ENCODE data around the gene BCL2L1.
"Not testable (repeated sequence)": the region's sequence is repeated elsewhere in the genome, so short reads cannot be mapped to it uniquely, and the experiment has no call there.

The BCL2L1 gene

GRCh38 chr20:31676609-31676989, 46.1 kb downstream of the BCL2L1 start:
- TF ChIP-seq TAF1 (IDR thresholded peaks at IDR 0.05; ENCODE audit: borderline replicate concordance, low read depth, low read length) (no peak), POLR2A (IDR thresholded peaks at IDR 0.05; ENCODE audit: low read depth, low read length) (no peak), POLR2AphosphoS5 (IDR thresholded peaks at IDR 0.05; ENCODE audit: low read depth, low read length) (no peak)
- DNase-seq (ENCODE audit: insufficient read length) (no peak), FAIRE-seq (no peak)

DNA sequence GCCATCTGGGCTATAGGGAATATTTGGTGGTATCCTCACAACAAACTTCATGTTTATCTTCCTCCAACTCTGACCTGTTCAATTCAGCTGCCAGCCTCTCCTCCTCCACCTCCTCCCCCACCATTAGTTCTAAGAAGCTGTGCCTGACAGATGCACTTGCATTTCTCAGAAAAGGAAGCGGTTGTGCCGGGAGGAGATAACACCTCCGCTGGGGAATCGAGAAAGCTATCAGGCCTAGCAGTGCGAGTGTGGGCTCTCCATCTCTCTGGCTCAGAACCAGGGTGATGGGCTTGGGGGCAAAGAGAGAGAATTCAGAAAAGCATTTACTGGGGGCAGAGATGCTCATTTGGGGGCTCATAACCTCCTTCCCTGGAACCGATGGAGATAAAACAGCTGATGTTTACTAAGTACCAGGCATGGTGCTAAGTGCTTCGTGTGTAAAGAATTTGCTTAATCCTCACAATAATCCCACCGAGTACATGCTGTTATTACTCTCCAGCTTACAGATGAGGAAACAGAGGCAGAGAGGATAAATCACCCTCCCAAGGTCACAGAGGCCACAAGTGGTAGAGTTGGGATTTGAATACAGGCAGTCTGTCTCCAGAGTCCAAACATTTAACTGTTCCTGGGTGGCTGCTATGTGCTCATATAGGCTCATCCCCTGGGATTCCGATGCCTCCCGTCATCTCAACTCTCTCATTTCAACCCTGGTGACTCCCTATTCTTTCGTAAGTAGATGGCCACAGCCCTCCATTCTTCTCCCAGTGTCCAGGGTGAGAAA, 46.6 kb downstream of the BCL2L1 start:
- FAIRE-seq (peak; percentile 27), DNase-seq (ENCODE audit: insufficient read length) (no peak)
- TF ChIP-seq POLR2AphosphoS5 (IDR thresholded peaks at IDR 0.05; ENCODE audit: low read depth, low read length) (no peak), TAF1 (IDR thresholded peaks at IDR 0.05; ENCODE audit: borderline replicate concordance, low read depth, low read length) (no peak), POLR2A (IDR thresholded peaks at IDR 0.05; ENCODE audit: low read depth, low read length) (no peak)

DNA sequence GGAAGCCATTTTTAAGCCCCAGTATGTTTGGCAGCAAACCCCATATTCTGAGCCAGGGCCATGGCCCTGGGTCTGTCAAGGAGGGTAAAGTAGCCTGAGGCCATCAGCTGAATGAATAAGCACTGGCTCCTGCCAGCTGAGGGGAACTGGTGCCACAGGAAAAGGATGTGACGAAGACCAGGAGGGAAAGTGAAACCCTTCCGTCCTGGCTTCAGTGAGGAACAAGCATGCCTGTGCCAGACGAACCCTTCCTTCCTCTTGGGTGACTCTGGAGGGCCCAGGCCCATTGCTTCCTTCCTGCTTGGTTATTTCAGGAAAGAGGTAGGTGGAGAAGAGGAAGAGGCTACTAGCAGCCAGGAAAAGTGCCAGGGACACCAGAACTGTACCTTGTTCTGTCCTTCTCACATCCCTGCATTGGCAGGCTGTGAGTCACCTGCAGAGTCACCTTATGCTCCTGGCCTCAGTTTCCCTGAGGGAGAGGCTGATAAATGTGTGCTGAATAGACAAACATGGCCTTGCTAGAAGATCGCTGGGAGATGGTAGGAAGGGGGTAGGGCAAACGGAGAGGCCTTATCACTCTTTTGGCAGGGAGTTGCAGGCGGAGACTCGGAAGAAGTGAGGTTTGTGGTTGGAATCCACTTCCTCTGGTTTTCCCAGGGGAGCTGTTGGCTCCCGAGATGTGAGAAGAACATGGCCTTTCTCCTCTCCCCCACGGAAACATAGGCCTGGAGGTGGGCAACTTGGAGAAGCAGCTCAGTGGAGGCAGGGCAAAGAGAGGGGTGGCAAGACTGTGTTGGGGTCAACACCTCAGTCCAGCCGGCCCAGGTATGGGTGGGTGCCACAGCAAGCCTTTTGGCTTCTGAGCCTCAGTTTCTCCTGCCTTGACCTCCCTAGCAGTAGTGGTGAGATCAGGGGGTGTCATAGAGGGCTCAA, 47.5 kb downstream of the BCL2L1 start:
- TF ChIP-seq POLR2AphosphoS5 (IDR thresholded peaks at IDR 0.05; ENCODE audit: low read depth, low read length) = peak; percentile 61; the same call in 1 of the 2 replicates
- peak; percentile 60 for TF ChIP-seq POLR2A (IDR thresholded peaks at IDR 0.05; ENCODE audit: low read depth, low read length)
- TF ChIP-seq TAF1 (IDR thresholded peaks at IDR 0.05; ENCODE audit: borderline replicate concordance, low read depth, low read length) = no peak
- DNase-seq (ENCODE audit: insufficient read length) (peak; percentile 46), FAIRE-seq (no peak)

DNA sequence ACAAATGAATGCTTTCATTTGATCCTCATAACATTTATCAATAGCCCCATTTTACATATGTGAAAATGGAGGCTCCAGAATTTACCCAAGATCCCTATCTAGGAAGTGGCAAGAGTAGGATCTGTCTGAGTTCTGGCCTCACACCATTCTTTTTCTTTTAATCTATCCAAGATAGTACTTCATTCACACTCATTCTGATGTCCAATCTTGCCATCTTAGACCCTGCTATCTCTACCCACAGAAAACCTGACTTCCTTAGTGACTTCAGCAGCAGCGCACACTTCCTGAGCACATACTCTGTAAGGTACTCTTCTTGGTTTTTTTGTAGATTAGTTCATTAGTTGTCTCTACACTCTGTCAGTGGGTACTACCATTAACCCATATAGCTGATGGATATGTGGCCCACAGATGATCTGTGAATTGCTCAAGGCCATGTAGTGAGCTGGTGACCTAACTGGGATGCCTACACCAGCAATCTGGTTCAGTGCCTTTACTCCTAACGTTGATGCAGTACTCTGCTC, 48.7 kb downstream of the BCL2L1 start:
- no peak for TF ChIP-seq POLR2AphosphoS5 (IDR thresholded peaks at IDR 0.05; ENCODE audit: low read depth, low read length)
- TF ChIP-seq POLR2A (IDR thresholded peaks at IDR 0.05; ENCODE audit: low read depth, low read length) = no peak
- TF ChIP-seq TAF1 (IDR thresholded peaks at IDR 0.05; ENCODE audit: borderline replicate concordance, low read depth, low read length) = no peak
- FAIRE-seq (no peak), DNase-seq (ENCODE audit: insufficient read length) (no peak)

DNA sequence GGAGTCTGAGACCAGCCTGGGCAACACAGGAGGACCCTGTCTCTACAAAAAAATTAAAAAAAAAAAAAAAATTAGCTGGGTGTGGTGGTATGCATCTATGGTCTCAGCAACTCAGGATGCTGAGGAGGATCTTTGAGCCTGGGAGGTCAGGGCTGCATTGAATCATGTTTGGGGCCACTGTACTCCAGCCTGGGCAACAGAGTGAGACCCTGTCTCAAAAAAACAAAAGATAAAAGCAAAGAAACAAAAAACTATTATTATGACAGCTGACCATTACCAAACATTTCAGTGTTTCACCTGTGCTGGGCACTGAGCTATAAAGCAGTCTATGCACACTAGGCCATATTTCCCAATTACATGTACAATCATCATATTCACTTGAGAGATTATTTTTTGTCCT, 49.2 kb downstream of the BCL2L1 start:
- no peak for FAIRE-seq
- TF ChIP-seq POLR2A (IDR thresholded peaks at IDR 0.05; ENCODE audit: low read depth, low read length) (no peak), POLR2AphosphoS5 (IDR thresholded peaks at IDR 0.05; ENCODE audit: low read depth, low read length) (no peak), TAF1 (IDR thresholded peaks at IDR 0.05; ENCODE audit: borderline replicate concordance, low read depth, low read length) (no peak)
- no peak for DNase-seq (ENCODE audit: insufficient read length)

- TF ChIP-seq POLR2AphosphoS5 (IDR thresholded peaks at IDR 0.05; ENCODE audit: low read depth, low read length) = no peak
- no peak for FAIRE-seq
- DNase-seq (ENCODE audit: insufficient read length) = no peak
Measured at GRCh38 chr20:31671324-31671723, 51.3 kb downstream of the BCL2L1 start.

- DNase-seq (ENCODE audit: insufficient read length) (no peak), FAIRE-seq (no peak)
- TF ChIP-seq POLR2AphosphoS5 (IDR thresholded peaks at IDR 0.05; ENCODE audit: low read depth, low read length) (no peak), POLR2A (IDR thresholded peaks at IDR 0.05; ENCODE audit: low read depth, low read length) (no peak), TAF1 (IDR thresholded peaks at IDR 0.05; ENCODE audit: borderline replicate concordance, low read depth, low read length) (no peak)
Measured at GRCh38 chr20:31670371-31671228, 52.1 kb downstream of the BCL2L1 start.

GRCh38 chr20:31669876-31670275, 52.8 kb downstream of the BCL2L1 start:
- TF ChIP-seq POLR2AphosphoS5 (IDR thresholded peaks at IDR 0.05; ENCODE audit: low read depth, low read length) (no peak), TAF1 (IDR thresholded peaks at IDR 0.05; ENCODE audit: borderline replicate concordance, low read depth, low read length) (no peak), POLR2A (IDR thresholded peaks at IDR 0.05; ENCODE audit: low read depth, low read length) (no peak)
- no peak for DNase-seq (ENCODE audit: insufficient read length)
- FAIRE-seq = no peak

GRCh38 chr20:31668944-31669343, 53.7 kb downstream of the BCL2L1 start:
- not testable (repeated sequence) for FAIRE-seq; DNase-seq (ENCODE audit: insufficient read length)

GRCh38 chr20:31667315-31668285, 55.1 kb downstream of the BCL2L1 start:
- TF ChIP-seq POLR2AphosphoS5 (IDR thresholded peaks at IDR 0.05; ENCODE audit: low read depth, low read length) = no peak
- no peak for TF ChIP-seq TAF1 (IDR thresholded peaks at IDR 0.05; ENCODE audit: borderline replicate concordance, low read depth, low read length)
- no peak for TF ChIP-seq POLR2A (IDR thresholded peaks at IDR 0.05; ENCODE audit: low read depth, low read length)
- DNase-seq (ENCODE audit: insufficient read length) (no peak), FAIRE-seq (no peak)

Measured in GM12892 (cell line).